ENCODE measurements around the gene PLEK2.
A peak's percentile ranks its signal among the peaks of the same experiment; 100 is the strongest.

DNA sequence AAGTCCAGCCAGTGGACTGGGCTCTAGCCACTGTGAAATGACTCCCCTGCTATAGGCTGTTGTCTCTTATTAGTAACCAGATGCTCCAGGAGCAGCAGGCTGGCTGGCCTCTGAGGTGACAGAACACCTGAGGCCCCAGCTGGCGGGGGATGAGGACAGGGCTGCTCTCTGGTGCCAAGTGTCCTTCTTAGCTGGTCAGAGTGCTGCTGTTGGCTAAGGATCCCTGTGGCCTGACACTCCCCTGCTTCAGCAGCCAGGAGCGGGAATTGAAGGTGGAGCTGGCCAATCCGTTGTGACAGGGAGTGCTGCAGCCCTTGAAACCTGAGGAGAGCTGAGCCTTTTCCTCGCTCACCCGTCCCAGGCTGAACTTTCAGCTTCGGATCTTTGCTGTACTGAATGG lies 45.8 kb upstream of the PLEK2 start:
- TF ChIP-seq POLR2A (IDR thresholded peaks at IDR 0.05) = no peak
- TF ChIP-seq, protein P1, sequence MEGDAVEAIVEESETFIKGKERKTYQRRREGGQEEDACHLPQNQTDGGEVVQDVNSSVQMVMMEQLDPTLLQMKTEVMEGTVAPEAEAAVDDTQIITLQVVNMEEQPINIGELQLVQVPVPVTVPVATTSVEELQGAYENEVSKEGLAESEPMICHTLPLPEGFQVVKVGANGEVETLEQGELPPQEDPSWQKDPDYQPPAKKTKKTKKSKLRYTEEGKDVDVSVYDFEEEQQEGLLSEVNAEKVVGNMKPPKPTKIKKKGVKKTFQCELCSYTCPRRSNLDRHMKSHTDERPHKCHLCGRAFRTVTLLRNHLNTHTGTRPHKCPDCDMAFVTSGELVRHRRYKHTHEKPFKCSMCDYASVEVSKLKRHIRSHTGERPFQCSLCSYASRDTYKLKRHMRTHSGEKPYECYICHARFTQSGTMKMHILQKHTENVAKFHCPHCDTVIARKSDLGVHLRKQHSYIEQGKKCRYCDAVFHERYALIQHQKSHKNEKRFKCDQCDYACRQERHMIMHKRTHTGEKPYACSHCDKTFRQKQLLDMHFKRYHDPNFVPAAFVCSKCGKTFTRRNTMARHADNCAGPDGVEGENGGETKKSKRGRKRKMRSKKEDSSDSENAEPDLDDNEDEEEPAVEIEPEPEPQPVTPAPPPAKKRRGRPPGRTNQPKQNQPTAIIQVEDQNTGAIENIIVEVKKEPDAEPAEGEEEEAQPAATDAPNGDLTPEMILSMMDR (IDR thresholded peaks at IDR 0.05) = peak in 1 of 6 experiments; percentile 6
